OCI-LY1 (cell line): Measurements from ENCODE around the gene ARL6IP4.

Experiments used
- H2AFZ ChIP-seq: fragments of 200-600 bp; sonication (generic), shearing (Covaris generic); 2 replicates; pipeline ENCODE4 v1.6.0; 2014; ENCODE audit warnings: antibody characterized with exemption, mild to moderate bottlenecking, low read length
- H3F3A ChIP-seq: fragments of 200-600 bp; sonication (generic), shearing (Covaris generic); 2 replicates; pipeline ENCODE4 v1.6.0; 2014; ENCODE audit warnings: mild to moderate bottlenecking, antibody characterized with exemption, low read length, moderate library complexity; ENCODE audit not compliant: insufficient read depth
- H3K27ac ChIP-seq: fragments of 200-600 bp; sonication (generic); 2 replicates; pipeline ENCODE4 v1.5.1; 2014; ENCODE audit warnings: low read length, mixed run types, mild to moderate bottlenecking, low read depth; ENCODE audit not compliant: poor library complexity, severe bottlenecking
- H3K27me3 ChIP-seq: fragments of 200-600 bp; sonication (generic); 2 replicates; pipeline ENCODE4 v1.6.0; 2014; ENCODE audit warnings: antibody characterized with exemption, mild to moderate bottlenecking, low read length, moderate library complexity; ENCODE audit not compliant: insufficient read depth
- H3K36me3 ChIP-seq: fragments of 200-600 bp; sonication (generic); 2 replicates; pipeline ENCODE4 v1.6.1; 2014; ENCODE audit warnings: mild to moderate bottlenecking, antibody characterized with exemption, low read length, moderate library complexity, mixed read lengths; ENCODE audit not compliant: insufficient read depth
- H3K4me1 ChIP-seq: fragments of 200-600 bp; sonication (generic); 2 replicates; pipeline ENCODE4 v1.5.1; 2014; ENCODE audit warnings: mild to moderate bottlenecking, low read length, moderate library complexity; ENCODE audit not compliant: insufficient read depth, severe bottlenecking
- H3K4me2 ChIP-seq: fragments of 200-600 bp; sonication (generic), shearing (Covaris generic); 2 replicates; pipeline ENCODE4 v1.6.1; 2014; ENCODE audit warnings: low read length
- H3K4me3 ChIP-seq: fragments of 200-600 bp; sonication (generic); 2 replicates; pipeline ENCODE4 v1.5.1; 2014; ENCODE audit warnings: low read length, low read depth, mild to moderate bottlenecking, mixed read lengths; ENCODE audit not compliant: poor library complexity, severe bottlenecking
- H3K79me2 ChIP-seq: fragments of 200-600 bp; shearing (Covaris generic); 2 replicates; pipeline ENCODE4 v1.6.1; 2016; ENCODE audit warnings: mixed run types, low read length, mixed read lengths; ENCODE audit not compliant: insufficient read depth
- H3K9ac ChIP-seq: fragments of 200-600 bp; sonication (generic), shearing (Covaris generic); 2 replicates; pipeline ENCODE4 v1.6.1; 2014; ENCODE audit warnings: mild to moderate bottlenecking, low read length, mixed read lengths
- H3K9me2 ChIP-seq: fragments of 200-600 bp; sonication (generic), shearing (Covaris generic); 2 replicates; pipeline ENCODE4 v1.6.1; 2014; ENCODE audit warnings: low read depth, mild to moderate bottlenecking, low read length, mixed read lengths
- H3K9me3 ChIP-seq: fragments of 200-600 bp; shearing (Covaris generic); 2 replicates; pipeline ENCODE4 v1.6.1; 2014; ENCODE audit warnings: low read length, mixed read lengths
- H4K20me1 ChIP-seq: fragments of 200-600 bp; sonication (generic), shearing (Covaris generic); 2 replicates; pipeline ENCODE4 v1.6.0; 2016; ENCODE audit warnings: mild to moderate bottlenecking, low read length; ENCODE audit not compliant: insufficient read depth
- CTCF ChIP-seq: fragments of 200-600 bp; sonication (generic), shearing (Covaris generic); IDR thresholded peaks from 2 replicates; pipeline ENCODE4 v1.5.1; 2017; ENCODE audit warnings: mild to moderate bottlenecking, antibody characterized with exemption, low read length, moderate library complexity, mixed read lengths
- EZH2 ChIP-seq: fragments of 200-600 bp; sonication (generic), shearing (Covaris generic); IDR thresholded peaks from 2 replicates; pipeline ENCODE4 v1.8.0; 2017; ENCODE audit warnings: borderline replicate concordance, mixed run types, mild to moderate bottlenecking, antibody characterized with exemption, low read length, moderate library complexity, mixed read lengths

ARL6IP4 gene

DNA sequence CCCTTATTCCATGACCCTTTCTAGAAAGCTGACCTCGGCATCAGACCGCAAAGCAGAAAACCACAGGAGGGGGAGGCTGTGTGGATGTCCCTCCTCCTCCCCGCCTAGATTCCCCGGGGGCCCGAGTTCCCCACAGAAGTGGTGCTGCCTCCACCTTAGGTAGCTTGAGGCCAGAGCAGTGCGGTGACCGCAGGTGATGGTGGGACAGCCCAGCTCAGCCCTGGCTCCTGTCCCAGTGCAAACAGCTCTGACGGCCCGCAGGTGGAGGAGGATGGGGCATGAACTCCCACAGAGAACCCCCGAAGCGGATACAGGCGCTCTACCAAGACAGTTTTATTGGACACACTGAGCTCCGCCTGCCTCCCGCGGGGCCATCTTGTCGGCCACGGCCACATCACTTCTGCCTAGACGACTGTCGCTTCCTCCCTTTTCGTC lies 19.5 kb downstream of the ARL6IP4 start:
- H3K4me3 ChIP-seq: no peak overlapping the region
- H3F3A ChIP-seq: no peaks in the 10 kb centered on the region
- no peaks in the 10 kb centered on the region for H3K79me2 ChIP-seq
- no peak overlapping the region for H3K27ac ChIP-seq
- H3K9ac ChIP-seq: no peak overlapping the region
- H3K9me2 ChIP-seq: no peaks in the 10 kb centered on the region
- TF ChIP-seq EZH2 (no peak), CTCF (no peak)
- no peaks in the 10 kb centered on the region for H3K4me1 ChIP-seq
- H3K4me2 ChIP-seq: no peak overlapping the region
- no peaks in the 10 kb centered on the region for H3K27me3 ChIP-seq
- H2AFZ ChIP-seq: no peak overlapping the region
- no peaks in the 10 kb centered on the region for H4K20me1 ChIP-seq
- H3K9me3 ChIP-seq: no peaks in the 10 kb centered on the region
- H3K36me3 ChIP-seq: peaks cover 85% of the 10 kb centered on the region

- H4K20me1 ChIP-seq: no peaks in the 10 kb centered on the region
- H3K36me3 ChIP-seq: peaks cover 85% of the 10 kb centered on the region
- H3K27me3 ChIP-seq: no peaks in the 10 kb centered on the region
- no peak overlapping the region for H2AFZ ChIP-seq
- no peak overlapping the region for H3K4me3 ChIP-seq
- no peaks in the 10 kb centered on the region for H3F3A ChIP-seq
- H3K79me2 ChIP-seq: no peaks in the 10 kb centered on the region
- no peak for TF ChIP-seq CTCF
- no peak for TF ChIP-seq EZH2
- no peaks in the 10 kb centered on the region for H3K9me3 ChIP-seq
- no peak overlapping the region for H3K9ac ChIP-seq
- no peaks in the 10 kb centered on the region for H3K4me1 ChIP-seq
- no peak overlapping the region for H3K27ac ChIP-seq
- no peak overlapping the region for H3K4me2 ChIP-seq
- H3K9me2 ChIP-seq: no peaks in the 10 kb centered on the region
These were observed 20.1 kb downstream of the ARL6IP4 start for GRCh38 chr12:123000578-123000977.

DNA sequence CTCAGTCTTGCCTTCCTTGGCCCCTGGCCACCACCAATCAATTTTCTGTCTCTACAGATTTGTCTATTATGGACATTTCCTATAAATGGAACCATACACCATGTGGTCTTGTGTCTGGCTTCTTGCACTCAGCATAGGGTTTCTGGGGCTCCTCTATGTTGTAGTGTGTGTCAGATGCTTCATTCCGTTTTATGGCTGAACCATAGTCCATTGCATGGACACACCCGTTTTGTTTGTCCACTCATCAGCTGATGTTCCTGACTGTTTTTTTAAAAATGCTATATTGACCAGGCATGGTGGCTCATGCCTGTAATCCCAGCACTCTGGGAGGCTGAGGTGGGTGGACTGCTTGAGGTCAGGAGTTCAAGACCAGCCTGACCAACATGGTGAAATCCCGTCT lies 21.0 kb downstream of the ARL6IP4 start:
- Histone ChIP-seq H3K36me3 (peaks cover 77% of the 10 kb centered on the region), H3K9me2 (no peaks in the 10 kb centered on the region), H2AFZ (no peak overlapping the region), H3K4me3 (no peak overlapping the region), H3K27ac (no peak overlapping the region), H3F3A (no peaks in the 10 kb centered on the region), H4K20me1 (no peaks in the 10 kb centered on the region), H3K9me3 (no peaks in the 10 kb centered on the region), H3K9ac (no peak overlapping the region), H3K27me3 (no peaks in the 10 kb centered on the region), H3K4me2 (no peak overlapping the region), H3K79me2 (no peaks in the 10 kb centered on the region), H3K4me1 (no peaks in the 10 kb centered on the region)
- TF ChIP-seq EZH2: no peak
- no peak for TF ChIP-seq CTCF
